Femur (tissue), 1 donor: ENCODE results near the gene RAB35.

Experiments used
- DNase-seq: peaks from one replicate; pipeline ENCODE4 v3.0.0-alpha.2; 2017

Gene RAB35

DNA sequence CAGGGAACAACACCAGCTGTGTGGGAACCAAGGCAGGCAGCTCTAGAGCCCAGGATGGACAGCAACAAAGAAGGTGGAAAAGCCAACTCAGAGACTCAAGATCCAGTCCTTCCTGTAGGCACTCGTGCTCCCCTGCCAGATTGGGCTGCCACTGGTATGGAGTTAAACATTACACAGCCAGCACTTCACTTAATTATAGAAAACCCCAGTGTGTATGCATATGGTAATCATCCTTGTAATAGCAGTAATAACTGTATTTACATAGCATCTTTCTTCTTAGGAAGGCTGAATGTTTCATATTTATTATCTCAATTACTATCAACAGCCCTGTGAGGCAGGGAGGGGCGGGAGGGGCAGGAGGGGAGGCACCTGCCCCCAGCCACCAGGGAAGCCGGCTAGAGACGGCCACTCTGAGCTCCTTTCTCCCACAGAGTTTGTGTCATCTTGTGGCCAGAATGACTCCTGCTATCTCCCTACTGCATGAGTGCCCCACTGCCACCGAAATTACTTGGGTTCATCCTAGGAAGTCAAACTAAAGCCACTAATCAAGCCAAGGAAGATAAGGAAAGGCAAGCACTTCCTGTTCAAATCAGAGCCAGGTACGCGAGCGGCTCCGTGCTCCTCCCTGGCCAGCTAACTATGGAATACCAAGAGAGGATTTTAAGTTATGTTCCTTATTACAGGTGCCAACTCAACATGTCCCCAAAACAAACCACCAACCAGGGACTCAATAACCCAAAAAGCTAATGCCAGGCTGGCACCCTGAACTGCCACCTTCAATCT lies 15.7 kb upstream of the RAB35 start:
- no peak for DNase-seq

GRCh38 chr12:120131116-120131515 lies 14.6 kb upstream of the RAB35 start:
- no peak for DNase-seq

DNA sequence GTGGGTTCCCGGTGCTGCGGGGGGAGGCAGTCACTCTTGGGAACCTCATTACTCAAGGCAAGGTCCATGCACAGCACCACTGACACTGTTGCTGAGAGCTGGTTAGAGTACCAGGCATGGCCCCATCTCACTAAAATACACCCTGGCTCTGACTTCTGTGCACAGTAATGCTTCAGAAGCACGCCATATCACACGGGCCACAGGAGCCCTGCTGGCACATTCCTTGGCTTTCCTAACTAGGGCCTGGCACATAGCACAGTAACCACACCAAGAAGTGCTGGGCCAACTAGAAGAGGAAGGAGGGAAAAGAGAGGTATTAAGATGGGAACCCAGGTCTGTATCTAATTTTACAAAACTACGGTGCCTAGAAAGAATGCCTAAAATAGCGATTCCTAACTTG lies 13.5 kb upstream of the RAB35 start:
- no peak for DNase-seq

DNA sequence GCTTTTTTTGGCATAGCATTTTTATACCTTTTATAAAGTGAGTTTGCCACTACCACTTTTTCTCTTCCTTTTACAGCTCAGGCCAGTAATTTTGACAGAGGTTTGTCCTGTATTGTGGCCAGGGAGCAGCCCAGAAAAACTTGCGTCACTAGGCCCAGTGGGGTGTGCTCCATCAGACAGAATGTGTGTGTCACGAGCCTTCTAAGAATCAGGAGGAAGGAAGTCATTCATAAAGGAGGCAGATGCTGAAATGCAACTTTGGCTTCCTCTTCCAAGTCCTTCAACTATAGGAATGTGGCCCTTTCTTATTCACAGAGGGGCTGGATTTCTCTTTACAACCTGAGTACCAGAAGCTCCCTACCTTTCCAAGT lies 10.1 kb upstream of the RAB35 start:
- peak; percentile 44 for DNase-seq

DNA sequence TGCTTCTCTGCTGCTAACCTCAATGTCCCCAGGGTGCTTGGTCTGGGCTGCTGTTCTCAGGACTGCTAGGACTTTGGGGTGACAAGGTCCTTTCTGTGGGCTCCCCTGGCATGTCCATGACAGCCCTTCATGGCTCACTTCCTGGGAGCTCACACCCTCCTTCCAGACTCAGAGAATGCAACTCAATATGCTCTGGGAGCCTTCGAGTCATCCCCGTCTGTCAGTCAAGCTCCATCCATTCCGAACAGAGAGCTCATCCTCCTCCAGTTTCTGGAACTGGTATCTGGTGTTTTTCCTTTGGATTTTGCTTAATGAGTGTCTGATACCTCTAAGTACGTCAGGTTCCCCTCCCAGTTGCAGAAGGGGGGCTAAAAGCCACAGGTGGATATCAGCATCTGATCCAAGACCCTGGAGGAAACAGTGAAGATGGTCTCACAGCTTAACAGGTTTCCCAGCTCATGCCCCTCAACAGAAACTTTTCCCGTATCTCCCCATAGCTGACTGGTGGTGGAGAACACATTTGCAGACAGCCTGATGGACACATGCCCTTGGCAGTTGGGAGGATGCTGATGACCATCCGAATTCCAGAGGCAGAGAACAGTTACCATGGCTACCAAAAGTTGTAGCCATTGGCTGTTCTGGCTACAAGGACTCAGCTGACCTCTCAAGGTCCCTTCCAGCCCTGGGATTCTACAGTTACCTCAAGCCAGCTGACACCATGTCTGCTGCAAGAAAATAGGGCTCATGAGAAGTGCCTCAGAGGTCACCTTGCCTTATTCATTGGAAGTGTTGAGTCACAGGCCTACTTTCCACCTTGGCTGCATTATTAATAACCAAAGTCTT lies 9.5 kb upstream of the RAB35 start:
- DNase-seq: no peak

- no peak for DNase-seq
Measured at GRCh38 chr12:120125029-120125428, 8.5 kb upstream of the RAB35 start.

- DNase-seq: no peak
Measured at GRCh38 chr12:120121766-120122293, 5.3 kb upstream of the RAB35 start.

DNA sequence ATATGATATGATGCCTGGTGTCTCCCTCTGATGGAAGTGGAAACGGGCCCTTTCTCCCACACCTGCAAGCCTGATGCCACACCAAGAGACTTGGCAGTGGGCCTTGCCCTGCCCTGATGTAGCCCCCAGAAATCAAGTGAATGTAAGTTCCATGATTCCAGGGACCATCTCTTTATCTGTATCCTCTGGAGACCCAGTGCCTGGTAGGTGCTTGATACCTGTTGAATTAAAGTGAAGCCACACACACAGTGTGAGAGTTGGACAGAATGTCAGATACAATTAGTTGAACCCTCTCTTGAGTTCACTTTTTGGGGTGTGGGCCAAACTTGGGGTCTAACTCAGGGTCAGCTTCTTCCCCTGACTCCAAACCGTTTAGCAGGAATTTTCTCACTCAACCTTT lies 4.8 kb upstream of the RAB35 start:
- DNase-seq: no peak

GRCh38 chr12:120119271-120119973 lies 2.9 kb upstream of the RAB35 start:
- no peak for DNase-seq

GRCh38 chr12:120118321-120119061 lies 1.9 kb upstream of the RAB35 start:
- no peak for DNase-seq

DNA sequence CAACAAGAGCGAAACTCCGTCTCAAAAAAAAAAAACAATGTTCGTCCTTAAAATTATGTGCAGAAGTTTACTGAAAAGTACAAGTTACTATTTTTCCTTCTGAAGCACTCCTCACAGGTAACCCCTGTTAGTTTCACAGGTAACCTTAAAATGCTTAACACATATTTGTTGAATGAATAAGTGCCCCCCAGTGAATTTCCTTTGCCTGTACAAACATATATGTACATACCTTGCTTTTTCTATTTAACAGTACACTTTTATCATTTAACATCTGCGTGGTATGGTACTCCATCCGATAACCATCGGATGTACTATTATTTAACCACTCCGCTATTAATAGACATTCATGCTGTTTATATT lies 1.4 kb upstream of the RAB35 start:
- no peak for DNase-seq

GRCh38 chr12:120116792-120117651 lies 469 bp upstream of the RAB35 start:
- DNase-seq: peak; percentile 97

DNA sequence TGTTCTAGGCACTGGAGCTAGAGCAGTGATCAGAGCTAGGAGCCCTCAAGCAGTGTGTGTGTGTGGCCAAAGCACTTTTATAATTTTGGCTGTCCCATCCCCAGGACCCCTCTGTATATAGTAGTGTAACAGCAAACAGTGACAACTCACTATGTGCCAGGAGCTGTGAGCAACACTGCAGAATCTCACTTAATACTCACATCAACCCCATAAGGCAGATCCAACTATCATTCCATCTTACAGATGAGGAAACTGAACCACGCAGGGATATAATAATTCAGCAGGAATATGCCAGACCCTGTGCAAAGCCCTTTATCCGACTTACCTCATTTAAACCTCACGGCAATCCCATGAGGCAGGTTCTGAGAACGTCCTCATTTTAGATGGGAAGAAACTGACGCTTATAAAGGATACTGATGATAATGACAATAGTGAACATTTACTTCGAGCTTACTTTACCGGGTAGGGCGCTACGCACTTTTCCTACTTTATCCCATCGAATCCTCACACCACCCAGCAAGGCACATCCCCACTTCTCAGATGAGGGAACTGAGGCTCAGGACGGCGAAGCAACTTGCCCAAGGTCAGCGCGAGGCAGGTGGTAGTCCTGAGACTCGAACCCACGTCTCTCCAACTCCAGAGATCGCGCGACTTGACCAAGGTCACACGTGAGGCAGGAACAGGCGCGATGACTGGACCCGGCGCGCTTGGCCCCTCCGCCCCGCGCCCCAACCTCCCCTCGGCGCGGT lies 687 bp downstream of the RAB35 start:
- peak; percentile 57 for DNase-seq

DNA sequence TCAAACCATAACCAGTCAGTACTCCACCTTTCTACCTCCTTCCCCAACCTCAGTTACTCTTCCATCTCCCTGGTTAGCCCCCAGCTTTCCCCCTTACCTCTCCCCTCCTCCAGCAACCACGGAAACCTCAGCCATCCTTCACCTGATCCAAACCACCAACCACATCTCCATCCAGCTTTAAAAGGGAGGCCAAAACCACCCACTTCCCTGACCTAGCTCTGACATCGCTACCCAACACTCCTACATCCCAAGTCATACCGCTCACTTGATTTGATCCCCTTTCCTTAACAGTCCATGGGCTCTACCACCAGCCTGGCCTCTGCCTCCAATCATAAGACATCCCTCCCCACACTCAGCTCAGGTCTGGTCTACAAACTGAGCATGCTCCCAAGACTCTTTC lies 1.5 kb downstream of the RAB35 start:
- DNase-seq: no peak

DNA sequence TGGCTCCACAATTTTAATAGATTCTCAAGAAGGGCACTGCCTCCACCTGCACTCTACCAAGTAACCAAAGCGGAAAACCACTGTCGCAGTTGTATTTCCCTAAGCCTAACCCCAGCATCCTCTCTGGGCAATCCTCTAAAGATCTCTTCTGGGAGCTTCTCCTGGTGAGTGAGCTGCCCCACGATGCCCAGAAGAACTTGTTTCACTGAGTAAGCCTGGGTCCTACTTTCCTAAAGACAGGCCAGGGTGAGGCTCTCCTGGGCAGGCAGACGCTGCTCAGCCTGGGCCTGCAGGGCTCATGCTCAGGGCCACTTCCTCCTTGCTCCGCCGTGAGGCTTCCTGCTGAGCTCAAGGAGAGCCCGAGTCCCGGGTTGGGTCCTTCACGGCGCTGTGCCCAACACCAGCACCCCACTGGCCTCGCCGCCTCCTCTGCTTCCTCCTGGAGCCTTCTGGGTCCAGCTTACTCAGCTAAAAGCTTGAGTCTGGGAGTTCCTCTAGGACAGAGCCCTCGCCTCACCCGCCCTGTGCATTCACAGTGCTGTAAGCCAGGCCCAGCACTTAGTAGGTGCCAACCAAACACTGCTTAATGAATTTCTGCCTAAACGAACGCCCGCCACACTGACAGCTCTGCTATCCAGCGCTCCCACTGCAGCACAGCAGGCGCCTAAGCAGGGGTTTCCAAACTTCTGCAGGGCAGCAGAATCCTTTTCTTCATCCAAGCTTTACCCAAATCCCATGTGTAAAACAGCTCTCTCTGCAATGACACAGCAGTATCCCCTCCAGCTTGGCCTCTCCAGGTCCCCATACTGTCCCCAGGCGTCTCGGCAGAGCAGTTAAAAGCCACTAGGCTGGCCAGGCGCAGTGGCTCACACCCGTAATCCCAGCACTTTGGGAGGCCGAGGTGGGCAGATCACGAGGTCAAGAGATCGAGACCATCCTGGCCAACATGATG lies 5.7 kb downstream of the RAB35 start:
- peak; percentile 66 for DNase-seq

GRCh38 chr12:120109570-120110267 lies 6.8 kb downstream of the RAB35 start:
- no peak for DNase-seq

DNA sequence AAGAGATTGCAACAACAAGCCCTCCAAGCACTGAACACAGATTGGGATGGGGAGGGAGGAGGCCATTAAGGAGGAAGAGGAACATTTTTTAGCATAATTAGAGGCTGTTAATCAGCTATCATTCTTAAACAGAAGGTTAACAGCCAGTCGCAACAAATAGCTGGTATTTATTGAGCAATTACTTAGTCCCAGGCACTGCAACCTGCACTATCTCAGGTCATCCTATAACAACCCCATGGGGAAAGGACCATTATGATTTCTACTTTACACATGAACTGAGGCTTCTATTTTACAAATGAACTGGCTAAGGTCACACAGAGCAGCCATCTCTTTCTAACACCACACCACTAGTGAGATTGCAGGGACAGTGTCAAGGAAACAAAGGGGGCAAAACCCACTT lies 10.4 kb downstream of the RAB35 start:
- no peak for DNase-seq

DNA sequence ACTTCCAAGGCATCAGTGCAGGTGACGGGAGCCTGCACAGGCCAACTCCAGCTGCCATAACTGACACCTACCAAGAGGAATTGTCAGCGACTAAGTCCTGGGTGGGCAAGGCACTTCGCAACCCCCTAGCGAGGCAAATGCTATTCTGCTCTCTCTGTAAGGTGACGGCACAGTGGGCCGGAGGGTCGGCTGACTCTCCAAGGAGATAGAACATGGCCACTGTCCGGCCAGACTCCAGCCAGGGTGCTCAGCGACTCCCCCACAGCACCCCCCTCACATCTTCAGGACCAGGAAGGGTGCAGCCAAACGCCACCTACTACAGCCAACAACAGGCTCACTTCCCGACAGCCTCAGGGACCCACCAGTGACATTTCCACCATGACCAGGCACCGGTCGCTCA lies 13.2 kb downstream of the RAB35 start:
- DNase-seq: no peak

- DNase-seq: no peak
Measured at GRCh38 chr12:120103044-120103338, 13.6 kb downstream of the RAB35 start.
